Gastrocnemius medialis (tissue), 4 donors: ENCODE data around the gene HPCAL1. TPM values are rescaled to one million over a fixed set of nuclear protein-coding genes. Genes with fewer than 3 reads are reported as not detected.

ENCODE experiments used
- ATAC-seq, 2 donors: fragments of 150-250 bp; one replicate each; pipeline ENCODE4 v1.9.1; 2016
- DNase-seq, 2 donors: peaks; one replicate each; pipeline ENCODE4 v3.0.0-alpha.2; 2019
- H3K27ac ChIP-seq, 4 donors: fragments of 200-600 bp; sonication (generic); 1 replicate in 1 of 4; 2 replicates in 3 of 4; pipeline ENCODE4 v1.5.1; 2016 to 2018; ENCODE audit warnings: mild to moderate bottlenecking in 2 of 4, moderate library complexity in 1 of 4
- H3K27me3 ChIP-seq, 3 donors: fragments of 200-600 bp; sonication (generic) in 2 of 3; 1 replicate in 1 of 3; 2 replicates in 2 of 3; pipeline versions ENCODE4 v1.5.1 to v1.6.0; 2016 to 2019; ENCODE audit warnings: mild to moderate bottlenecking in 1 of 3, moderate library complexity in 1 of 3
- H3K36me3 ChIP-seq, 2 donors: fragments of 200-600 bp; sonication (generic) in 1 of 2; one replicate each; pipeline ENCODE4 v1.5.1; 2017 to 2018
- H3K4me1 ChIP-seq, 2 donors: fragments of 200-600 bp; sonication (generic) in 1 of 2; one replicate each; pipeline ENCODE4 v1.5.1; 2016 to 2017; ENCODE audit warnings: mild to moderate bottlenecking in 2 of 2
- H3K4me3 ChIP-seq, 4 donors: fragments of 200-600 bp; sonication (generic) in 3 of 4; 1 replicate in 1 of 4; 2 replicates in 3 of 4; pipeline ENCODE4 v1.5.1; 2016 to 2019; ENCODE audit warnings: mild to moderate bottlenecking in 2 of 4
- H3K9me3 ChIP-seq, 3 donors: fragments of 200-600 bp; sonication (generic) in 2 of 3; 1 replicate in 1 of 3; 2 replicates in 2 of 3; pipeline ENCODE4 v1.5.1; 2016 to 2019
- CTCF ChIP-seq, 5 experiments: fragments of 450-650 bp in 3 of 5; fragments of 200-600 bp in 2 of 5; sonication (generic) in 2 of 5; IDR thresholded peaks in 4 of 5; conservative IDR thresholded peaks in 1 of 5; 1 replicate in 4 of 5; 2 replicates in 1 of 5; pipeline ENCODE4 v1.5.1; 2016 to 2019; ENCODE audit warnings: antibody characterized with exemption in 5 of 5, mild to moderate bottlenecking in 3 of 5, moderate library complexity in 3 of 5
- POLR2A ChIP-seq, 2 donors: fragments of 450-650 bp; IDR thresholded peaks; one replicate each; pipeline ENCODE4 v1.6.1; 2017; ENCODE audit warnings: antibody characterized with exemption in 2 of 2, mild to moderate bottlenecking in 2 of 2, moderate library complexity in 2 of 2
- in situ Hi-C, 4 donors: fragments of 200-750 bp; cut with MboI; loops; one replicate each; pipeline versions ENCODE4 v1.15.0 to v1.8.0; 2017; ENCODE audit warnings: low sequenced_read_pairs in 4 of 4
- intact Hi-C: fragments of 100-400 bp; cut with DNase I; formaldehyde crosslinking; loops from one replicate; pipeline ENCODE4 v1.15.1; 2023; ENCODE audit warnings: low total_unique reads
- total RNA-seq, 4 donors: library from RNA; depleted of rRNA; stranded (reverse); fragments of >200 nt; gene quantifications; one replicate each; pipeline versions ENCODE4 v1.1.0 to v1.2.3, GENCODE V29; 2016

HPCAL1 gene
- total RNA-seq, 4 donors from 2014 or later: 29.0 to 45.5 (median 34.5) TPM

- no peaks in the 10 kb centered on the region for H3K9me3 ChIP-seq
- no peaks in the 10 kb centered on the region for H3K27me3 ChIP-seq
- TF ChIP-seq POLR2A (IDR thresholded peaks at IDR 0.05) (no peak), CTCF (IDR thresholded peaks at IDR 0.05 in 4 of 5, conservative IDR thresholded peaks at IDR 0.05 in 1 of 5) (no peak)
- H3K27ac ChIP-seq: peak overlapping the region in 3 of 4 donors; percentile 55 to 70 (median 65)
- ATAC-seq (no peak), DNase-seq (no peak)
- H3K36me3 ChIP-seq: no peaks in the 10 kb centered on the region
- H3K4me1 ChIP-seq: peaks cover 11 to 24% of the 10 kb centered on the region in 2 donors
- in situ Hi-C loops (no loop called here), intact Hi-C loops (no loop called here)
- peak overlapping the region in 2 of 4 donors; percentile 20 to 26 for H3K4me3 ChIP-seq
Observed at GRCh38 chr2:10329880-10330699, 27.4 kb downstream of the HPCAL1 start.

GRCh38 chr2:10330700-10331026 is 28.0 kb downstream of the HPCAL1 start:
- H3K4me1 ChIP-seq: peaks cover 11 to 24% of the 10 kb centered on the region in 2 donors
- TF ChIP-seq POLR2A (IDR thresholded peaks at IDR 0.05) (no peak), CTCF (IDR thresholded peaks at IDR 0.05 in 4 of 5, conservative IDR thresholded peaks at IDR 0.05 in 1 of 5) (no peak)
- no peak for ATAC-seq
- peak overlapping the region in 3 of 4 donors; percentile 2 to 26 (median 20) for H3K4me3 ChIP-seq
- intact Hi-C loops (no loop called here), in situ Hi-C loops (no loop called here)
- H3K36me3 ChIP-seq: no peaks in the 10 kb centered on the region
- H3K27me3 ChIP-seq: no peaks in the 10 kb centered on the region
- DNase-seq: no peak
- H3K27ac ChIP-seq: peak overlapping the region in 3 of 4 donors; percentile 55 to 70 (median 65)
- no peaks in the 10 kb centered on the region for H3K9me3 ChIP-seq

DNA sequence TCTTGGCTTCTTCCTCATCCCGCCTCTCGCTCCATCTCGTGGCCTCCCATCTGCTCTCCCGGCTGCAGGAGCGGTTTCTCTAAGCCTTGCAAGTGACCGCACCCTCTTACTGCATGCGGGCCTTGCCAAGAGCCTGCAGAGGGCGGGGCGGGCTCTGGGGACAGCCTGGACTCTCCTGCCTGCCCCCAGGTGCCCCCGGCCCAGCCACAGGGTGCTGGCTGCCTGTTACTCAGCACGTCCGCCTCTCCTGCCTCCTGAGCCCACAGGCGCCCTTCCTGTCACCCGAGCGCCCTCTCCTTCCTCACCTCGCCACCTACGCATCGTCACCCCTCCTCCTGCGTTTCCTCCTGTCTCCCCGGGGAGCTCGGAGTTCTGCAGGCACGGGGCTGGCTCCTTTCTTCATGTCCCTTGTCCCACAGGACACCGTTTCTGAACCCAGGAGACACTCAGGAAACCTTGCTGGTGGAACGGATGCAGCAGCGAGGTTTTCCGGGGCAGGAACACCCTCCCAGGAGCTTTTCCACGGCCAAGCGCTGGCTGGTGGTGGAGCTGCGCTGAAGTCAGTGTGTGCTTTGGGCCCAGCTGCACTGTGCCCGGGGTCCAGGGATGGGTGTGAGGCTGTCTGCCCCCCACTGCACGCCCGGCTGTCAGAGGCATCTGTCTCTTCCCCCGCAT is 28.5 kb downstream of the HPCAL1 start:
- ATAC-seq: peak; percentile 41 to 46
- H3K36me3 ChIP-seq: no peaks in the 10 kb centered on the region
- H3K27me3 ChIP-seq: no peaks in the 10 kb centered on the region
- in situ Hi-C loops: no loop called here
- intact Hi-C loops: no loop called here
- no peaks in the 10 kb centered on the region for H3K9me3 ChIP-seq
- peaks cover 11 to 24% of the 10 kb centered on the region in 2 donors for H3K4me1 ChIP-seq
- peak overlapping the region in 3 of 4 donors; percentile 55 to 70 (median 65) for H3K27ac ChIP-seq
- H3K4me3 ChIP-seq: peak overlapping the region in 2 of 4 donors; percentile 2 to 26
- peak; percentile 19 to 57 for DNase-seq
- TF ChIP-seq CTCF (IDR thresholded peaks at IDR 0.05 in 4 of 5, conservative IDR thresholded peaks at IDR 0.05 in 1 of 5) (no peak), POLR2A (IDR thresholded peaks at IDR 0.05) (no peak)

- ATAC-seq (no peak), DNase-seq (no peak)
- Histone ChIP-seq H3K36me3 (no peaks in the 10 kb centered on the region), H3K9me3 (no peaks in the 10 kb centered on the region), H3K27ac (peak overlapping the region in 3 of 4 donors; percentile 42 to 70 (median 65)), H3K27me3 (no peaks in the 10 kb centered on the region), H3K4me3 (no peak overlapping the region), H3K4me1 (peaks cover 8 to 18% of the 10 kb centered on the region in 2 donors)
- intact Hi-C loops (no loop called here), in situ Hi-C loops (no loop called here)
- TF ChIP-seq POLR2A (IDR thresholded peaks at IDR 0.05): no peak
Observed at GRCh38 chr2:10331702-10332401, 29.1 kb downstream of the HPCAL1 start.
